ENCODE measurements around the gene SMC4.

GRCh38 chr3:160372780-160373179, 26.7 kb upstream of the SMC4 start:
- no peak for TF ChIP-seq CTCF (IDR thresholded peaks at IDR 0.05)
- no peak for TF ChIP-seq POLR2A (IDR thresholded peaks at IDR 0.05)

All from testis (tissue), 2 donors.